K562 (cell line): ENCODE results near the gene MAST3. TPM values are rescaled to one million over a fixed set of nuclear protein-coding genes. Genes with fewer than 3 reads are reported as not detected.

ENCODE experiments used
- CBX1 ChIP-seq: sonication (generic); IDR thresholded peaks from 2 replicates; pipeline ENCODE4 v1.6.1; 2016; ENCODE audit warnings: antibody characterized with exemption, low read depth, mild to moderate bottlenecking
- HDAC1 ChIP-seq, 2 experiments: fragments of 450-650 bp; IDR thresholded peaks; 2 replicates each; pipeline ENCODE4 v1.6.1; 2016 to 2017; ENCODE audit warnings: inconsistent platforms in 1 of 2, mild to moderate bottlenecking in 1 of 2, moderate library complexity in 1 of 2
- IFI16 ChIP-seq: fragments of 250-450 bp; sonication (Bioruptor Pico); IDR thresholded peaks from 2 replicates; pipeline ENCODE4 v2.1.2; 2022; ENCODE audit warnings: mild to moderate bottlenecking, inconsistent platforms
- NR2C2 ChIP-seq, 2 experiments: fragments of 200-800 bp in 1 of 2; sonication (Bioruptor generic) in 1 of 2; sonication (generic) in 1 of 2; formaldehyde crosslinking in 1 of 2; IDR thresholded peaks; 2 replicates each; pipeline versions ENCODE4 v1.6.1 to v1.8.0; 2016 to 2022; ENCODE audit warnings: mild to moderate bottlenecking in 1 of 2, missing compliant biosample characterization in 1 of 2, missing genetic modification characterization in 1 of 2, missing genetic modification reagents in 1 of 2
- NR4A1 ChIP-seq, 2 experiments: fragments of 250-450 bp in 1 of 2; fragments of 450-650 bp in 1 of 2; sonication (Bioruptor Pico) in 1 of 2; IDR thresholded peaks; 2 replicates each; pipeline versions ENCODE4 v1.4.0 to v1.6.1; 2016 to 2020; ENCODE audit warnings: mild to moderate bottlenecking in 2 of 2, missing compliant biosample characterization in 1 of 2, missing genetic modification characterization in 1 of 2, moderate library complexity in 1 of 2
- PCBP1 ChIP-seq: fragments of 200-400 bp; formaldehyde crosslinking; IDR thresholded peaks from 2 replicates; pipeline ENCODE4 v1.6.1; 2018; ENCODE audit warnings: mild to moderate bottlenecking, low read depth, low read length; ENCODE audit not compliant: poor library complexity, severe bottlenecking
- ZC3H8 ChIP-seq: fragments of 450-650 bp; IDR thresholded peaks from 2 replicates; pipeline ENCODE4 v1.6.1; 2017
- ZNF165 ChIP-seq: fragments of 250-450 bp; sonication (Bioruptor Pico); IDR thresholded peaks from 2 replicates; pipeline ENCODE4 v1.4.0; 2020; ENCODE audit warnings: borderline replicate concordance
- polyA plus RNA-seq, 8 experiments: library from polyadenylated mRNA; depleted of rRNA in 4 of 8; stranded (reverse) in 5 of 8; unstranded in 3 of 8; fragments of >200 nt; fragmentation: Nextera tagmentation in 2 of 8; fragmentation: Illumina TruSeq in 1 of 8; extraction: Ambion mirVana in 2 of 8; extraction: Trizol in 1 of 8; gene quantifications; 2 replicates each; pipeline versions ENCODE4 v1.2.1 to v1.2.3, GENCODE V29; 2011 to 2014; ENCODE audit warnings: inconsistent platforms in 1 of 8, missing spikeins in 1 of 8
- total RNA-seq, 7 experiments: library from RNA; depleted of rRNA in 6 of 7; stranded (reverse); fragments of >200 nt in 6 of 7; fragmentation: Illumina TruSeq in 2 of 7; extraction: Trizol in 2 of 7; gene quantifications; 2 replicates each; pipeline versions ENCODE4 v1.2.1 to v1.2.3, GENCODE V29; 2011 to 2021; ENCODE audit warnings: low replicate concordance in 1 of 7
- TF ChIP-seq, protein P1 (sequence below), 2 experiments: fragments of 450-650 bp; IDR thresholded peaks; 2 replicates each; pipeline ENCODE4 v1.6.1; 2016; ENCODE audit warnings: mild to moderate bottlenecking in 2 of 2, borderline replicate concordance in 1 of 2, low read depth in 1 of 2, moderate library complexity in 1 of 2
- TF ChIP-seq, protein P2 (sequence below): fragments of 250-450 bp; sonication (Bioruptor Pico); IDR thresholded peaks from 2 replicates; pipeline ENCODE4 v1.4.0; 2020

MAST3 gene
- total and polyA plus RNA-seq, 9 of the 15 experiments (the other 6 are each of a cell fraction or from before 2014, with no cell fraction given), result 0.94 to 9.9 (median 2.4) TPM

DNA sequence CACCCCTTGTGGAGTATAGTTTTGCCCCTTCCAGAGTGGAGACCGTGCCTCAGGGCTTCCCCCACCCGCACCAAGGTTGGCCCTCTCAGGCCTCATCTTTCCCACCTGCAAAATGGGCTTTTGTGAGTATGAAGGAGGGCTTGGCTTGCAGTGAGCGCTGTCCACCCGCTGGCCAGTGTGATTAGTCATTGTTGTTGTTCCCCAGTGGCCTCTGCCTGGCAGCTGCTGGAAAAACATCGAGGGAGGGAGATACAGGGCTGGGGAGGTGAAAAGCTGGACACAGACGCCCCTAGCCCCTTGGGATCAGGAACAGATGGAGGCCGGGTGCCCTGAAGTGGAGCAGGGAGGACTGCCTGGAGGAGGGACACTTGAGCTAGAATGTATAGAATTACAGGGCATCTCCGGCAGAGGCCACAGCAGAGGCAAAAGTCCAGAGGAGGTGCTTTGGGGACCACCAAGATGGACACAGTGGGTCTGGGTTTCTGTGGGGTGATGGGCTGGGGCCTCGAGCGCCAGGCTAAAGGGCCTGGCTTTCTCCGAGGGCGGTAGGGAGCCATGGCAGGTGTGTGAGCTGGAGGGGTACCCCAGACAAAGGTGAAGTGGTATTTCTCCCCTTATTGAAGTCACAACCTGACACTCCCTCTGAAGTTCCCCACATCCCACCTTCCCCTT lies 6.9 kb upstream of the MAST3 start (continued):
- TF ChIP-seq NR2C2 (CRISPR knock-in tag; IDR thresholded peaks at IDR 0.05) (no peak), NR2C2 (tag; IDR thresholded peaks at IDR 0.05) (no peak), NR4A1 (CRISPR knock-in tag; IDR thresholded peaks at IDR 0.05) (no peak), NR4A1 (tag; IDR thresholded peaks at IDR 0.05) (0 out of 2 replicates have a peak, but pooled peaks have one; percentile 12), ZC3H8 (no peak), PCBP1 (no peak), ZNF165 (CRISPR knock-in tag) (no peak), IFI16 (CRISPR knock-in tag) (no peak), CBX1 (peak; percentile 94), HDAC1 (IDR thresholded peaks at IDR 0.05) (peak; percentile 38 to 72; a peak in 2 of 4 replicates)
- TF ChIP-seq, protein P1, sequence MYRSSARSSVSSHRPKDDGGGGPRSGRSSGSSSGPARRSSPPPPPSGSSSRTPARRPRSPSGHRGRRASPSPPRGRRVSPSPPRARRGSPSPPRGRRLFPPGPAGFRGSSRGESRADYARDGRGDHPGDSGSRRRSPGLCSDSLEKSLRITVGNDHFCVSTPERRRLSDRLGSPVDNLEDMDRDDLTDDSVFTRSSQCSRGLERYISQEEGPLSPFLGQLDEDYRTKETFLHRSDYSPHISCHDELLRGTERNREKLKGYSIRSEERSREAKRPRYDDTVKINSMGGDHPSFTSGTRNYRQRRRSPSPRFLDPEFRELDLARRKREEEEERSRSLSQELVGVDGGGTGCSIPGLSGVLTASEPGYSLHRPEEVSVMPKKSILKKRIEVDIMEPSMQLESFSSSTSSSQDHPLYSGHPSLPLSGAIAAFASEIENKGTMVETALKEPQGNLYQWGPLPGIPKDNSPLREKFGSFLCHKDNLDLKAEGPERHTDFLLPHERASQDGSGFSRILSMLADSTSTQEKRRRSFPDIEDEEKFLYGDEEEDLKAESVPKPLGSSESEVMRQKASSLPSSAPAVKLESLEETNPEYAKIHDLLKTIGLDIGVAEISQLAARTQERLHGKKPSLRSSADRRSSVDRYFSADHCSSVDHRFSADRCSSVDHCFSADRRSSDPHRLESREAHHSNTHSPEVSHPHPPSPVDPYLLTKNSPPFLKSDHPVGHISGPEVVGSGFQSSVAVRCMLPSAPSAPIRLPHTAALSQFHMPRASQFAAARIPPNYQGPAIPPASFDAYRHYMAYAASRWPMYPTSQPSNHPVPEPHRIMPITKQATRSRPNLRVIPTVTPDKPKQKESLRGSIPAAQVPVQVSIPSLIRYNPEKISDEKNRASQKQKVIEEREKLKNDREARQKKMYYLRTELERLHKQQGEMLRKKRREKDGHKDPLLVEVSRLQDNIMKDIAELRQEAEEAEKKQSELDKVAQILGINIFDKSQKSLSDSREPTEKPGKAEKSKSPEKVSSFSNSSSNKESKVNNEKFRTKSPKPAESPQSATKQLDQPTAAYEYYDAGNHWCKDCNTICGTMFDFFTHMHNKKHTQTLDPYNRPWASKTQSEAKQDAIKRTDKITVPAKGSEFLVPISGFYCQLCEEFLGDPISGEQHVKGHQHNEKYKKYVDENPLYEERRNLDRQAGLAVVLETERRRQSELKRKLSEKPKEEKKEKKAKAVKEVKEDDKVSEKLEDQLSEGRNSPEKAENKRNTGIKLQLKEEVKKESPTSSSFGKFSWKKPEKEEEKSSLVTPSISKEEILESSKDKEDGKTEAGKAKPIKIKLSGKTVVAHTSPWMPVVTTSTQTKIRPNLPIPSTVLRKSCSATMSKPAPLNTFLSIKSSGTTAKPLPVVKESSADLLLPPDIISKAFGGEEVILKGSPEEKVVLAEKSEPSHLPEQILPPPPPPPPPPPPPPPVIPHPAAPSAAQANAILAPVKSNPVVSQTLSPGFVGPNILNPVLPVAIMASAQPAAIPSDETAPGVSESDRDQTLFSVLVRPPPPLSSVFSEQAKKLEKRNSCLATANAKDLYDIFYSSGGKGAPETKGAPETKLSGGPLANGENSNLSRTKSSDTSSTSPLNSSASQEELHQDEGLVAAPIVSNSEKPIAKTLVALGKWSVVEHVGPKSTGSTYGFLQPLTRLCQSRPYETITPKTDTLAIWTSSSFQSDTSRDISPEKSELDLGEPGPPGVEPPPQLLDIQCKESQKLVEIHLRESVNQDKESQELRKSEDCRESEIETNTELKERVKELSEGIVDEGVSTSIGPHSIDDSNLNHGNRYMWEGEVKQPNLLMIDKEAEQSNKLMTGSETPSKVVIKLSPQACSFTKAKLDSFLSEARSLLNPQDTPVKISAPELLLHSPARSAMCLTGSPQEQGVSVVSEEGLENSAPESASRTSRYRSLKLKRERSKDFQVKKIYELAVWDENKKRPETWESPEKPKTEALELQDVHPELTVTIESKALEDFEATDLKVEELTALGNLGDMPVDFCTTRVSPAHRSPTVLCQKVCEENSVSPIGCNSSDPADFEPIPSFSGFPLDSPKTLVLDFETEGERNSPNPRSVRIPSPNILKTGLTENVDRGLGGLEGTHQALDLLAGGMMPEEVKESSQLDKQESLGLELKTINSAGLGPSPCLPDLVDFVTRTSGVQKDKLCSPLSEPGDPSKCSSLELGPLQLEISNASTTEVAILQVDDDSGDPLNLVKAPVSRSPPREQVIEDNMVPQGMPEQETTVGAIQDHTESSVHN (IDR thresholded peaks at IDR 0.05; ENCODE audit: borderline replicate concordance in 1 of 2, low read depth in 1 of 2), result no peak
- TF ChIP-seq, protein P2, sequence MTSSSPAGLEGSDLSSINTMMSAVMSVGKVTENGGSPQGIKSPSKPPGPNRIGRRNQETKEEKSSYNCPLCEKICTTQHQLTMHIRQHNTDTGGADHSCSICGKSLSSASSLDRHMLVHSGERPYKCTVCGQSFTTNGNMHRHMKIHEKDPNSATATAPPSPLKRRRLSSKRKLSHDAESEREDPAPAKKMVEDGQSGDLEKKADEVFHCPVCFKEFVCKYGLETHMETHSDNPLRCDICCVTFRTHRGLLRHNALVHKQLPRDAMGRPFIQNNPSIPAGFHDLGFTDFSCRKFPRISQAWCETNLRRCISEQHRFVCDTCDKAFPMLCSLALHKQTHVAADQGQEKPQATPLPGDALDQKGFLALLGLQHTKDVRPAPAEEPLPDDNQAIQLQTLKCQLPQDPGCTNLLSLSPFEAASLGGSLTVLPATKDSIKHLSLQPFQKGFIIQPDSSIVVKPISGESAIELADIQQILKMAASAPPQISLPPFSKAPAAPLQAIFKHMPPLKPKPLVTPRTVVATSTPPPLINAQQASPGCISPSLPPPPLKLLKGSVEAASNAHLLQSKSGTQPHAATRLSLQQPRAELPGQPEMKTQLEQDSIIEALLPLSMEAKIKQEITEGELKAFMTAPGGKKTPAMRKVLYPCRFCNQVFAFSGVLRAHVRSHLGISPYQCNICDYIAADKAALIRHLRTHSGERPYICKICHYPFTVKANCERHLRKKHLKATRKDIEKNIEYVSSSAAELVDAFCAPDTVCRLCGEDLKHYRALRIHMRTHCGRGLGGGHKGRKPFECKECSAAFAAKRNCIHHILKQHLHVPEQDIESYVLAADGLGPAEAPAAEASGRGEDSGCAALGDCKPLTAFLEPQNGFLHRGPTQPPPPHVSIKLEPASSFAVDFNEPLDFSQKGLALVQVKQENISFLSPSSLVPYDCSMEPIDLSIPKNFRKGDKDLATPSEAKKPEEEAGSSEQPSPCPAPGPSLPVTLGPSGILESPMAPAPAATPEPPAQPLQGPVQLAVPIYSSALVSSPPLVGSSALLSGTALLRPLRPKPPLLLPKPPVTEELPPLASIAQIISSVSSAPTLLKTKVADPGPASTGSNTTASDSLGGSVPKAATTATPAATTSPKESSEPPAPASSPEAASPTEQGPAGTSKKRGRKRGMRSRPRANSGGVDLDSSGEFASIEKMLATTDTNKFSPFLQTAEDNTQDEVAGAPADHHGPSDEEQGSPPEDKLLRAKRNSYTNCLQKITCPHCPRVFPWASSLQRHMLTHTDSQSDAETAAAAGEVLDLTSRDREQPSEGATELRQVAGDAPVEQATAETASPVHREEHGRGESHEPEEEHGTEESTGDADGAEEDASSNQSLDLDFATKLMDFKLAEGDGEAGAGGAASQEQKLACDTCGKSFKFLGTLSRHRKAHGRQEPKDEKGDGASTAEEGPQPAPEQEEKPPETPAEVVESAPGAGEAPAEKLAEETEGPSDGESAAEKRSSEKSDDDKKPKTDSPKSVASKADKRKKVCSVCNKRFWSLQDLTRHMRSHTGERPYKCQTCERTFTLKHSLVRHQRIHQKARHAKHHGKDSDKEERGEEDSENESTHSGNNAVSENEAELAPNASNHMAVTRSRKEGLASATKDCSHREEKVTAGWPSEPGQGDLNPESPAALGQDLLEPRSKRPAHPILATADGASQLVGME (CRISPR knock-in tag), result no peak
